ENCODE measurements around the gene TRAF2. TPM values are rescaled to one million over a fixed set of nuclear protein-coding genes. Genes with fewer than 3 reads are reported as not detected.
A peak's percentile ranks its signal among the peaks of the same experiment; 100 is the strongest.

Gene TRAF2
- total and polyA plus RNA-seq, 2 of the 13 experiments (the other 11 are each of a cell fraction or from before 2014, with no cell fraction given) = 12.4 to 13.6 TPM

DNA sequence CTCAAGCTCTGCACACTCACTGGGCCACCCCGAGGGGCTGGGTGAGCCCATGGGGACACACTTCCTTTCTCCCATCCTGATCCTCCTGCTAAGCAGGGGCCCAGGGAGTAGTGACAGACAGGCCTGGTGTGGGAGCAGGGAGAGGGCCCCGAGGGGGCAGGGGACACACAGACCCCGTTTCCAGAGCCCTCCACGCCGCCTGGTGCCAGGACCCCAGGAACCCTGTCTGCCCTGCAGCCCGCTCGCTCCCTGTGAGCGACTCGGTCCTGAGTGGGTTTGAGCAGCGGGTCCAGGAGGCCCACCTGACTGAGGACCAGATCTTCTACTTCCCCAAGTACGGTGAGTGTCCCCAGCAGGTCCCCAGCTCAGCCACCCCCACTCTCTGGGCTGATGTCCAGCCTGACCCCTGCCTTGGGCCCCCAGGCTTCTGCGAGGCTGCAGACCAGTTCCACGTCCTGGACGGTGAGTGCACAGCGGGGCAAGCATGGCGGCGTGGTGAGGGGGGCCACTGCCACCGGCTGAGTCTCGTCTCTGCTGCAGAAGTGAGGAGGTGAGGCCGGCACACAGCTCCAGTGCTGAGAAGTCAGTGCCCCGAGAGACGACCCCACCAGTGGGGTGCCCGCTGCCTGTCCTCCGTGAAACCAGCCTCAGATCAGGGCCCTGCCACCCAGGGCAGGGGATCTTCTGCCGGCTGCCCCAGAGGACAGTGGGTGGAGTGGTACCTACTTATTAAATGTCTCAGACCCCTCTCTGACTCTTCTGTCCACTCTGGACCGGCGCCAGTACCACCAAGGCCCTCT, 60.1 kb downstream of the TRAF2 start (continued):
- TF ChIP-seq CBX1 (IDR thresholded peaks at IDR 0.05; ENCODE audit: low read depth) (no peak), SP5 (CRISPR knock-in tag; IDR thresholded peaks at IDR 0.05; ENCODE audit: borderline replicate concordance, low read depth) (no peak), FOXC1 (CRISPR knock-in tag; IDR thresholded peaks at IDR 0.05; ENCODE audit: borderline replicate concordance) (no peak), TGIF2 (CRISPR knock-in tag; IDR thresholded peaks at IDR 0.05) (no peak), ZFP36L2 (CRISPR knock-in tag; IDR thresholded peaks at IDR 0.05) (no peak), KDM3A (CRISPR knock-in tag; IDR thresholded peaks at IDR 0.05; ENCODE audit: low read depth) (0 out of 2 replicates have a peak, but pooled peaks have one; percentile 15), NCOA2 (CRISPR knock-in tag; IDR thresholded peaks at IDR 0.05) (no peak), ZNF563 (CRISPR knock-in tag; IDR thresholded peaks at IDR 0.05) (no peak), TBX2 (CRISPR knock-in tag; IDR thresholded peaks at IDR 0.05; ENCODE audit: borderline replicate concordance) (no peak), ZNF777 (CRISPR knock-in tag; IDR thresholded peaks at IDR 0.05) (no peak), NFATC3 (CRISPR knock-in tag; IDR thresholded peaks at IDR 0.05) (no peak), ZNF451 (CRISPR knock-in tag; IDR thresholded peaks at IDR 0.05) (no peak), NR2C2 (CRISPR knock-in tag; IDR thresholded peaks at IDR 0.05; ENCODE audit: borderline replicate concordance) (no peak), ZNF296 (CRISPR knock-in tag; conservative IDR thresholded peaks at IDR 0.05) (no peak)
- TF ChIP-seq, protein P1, sequence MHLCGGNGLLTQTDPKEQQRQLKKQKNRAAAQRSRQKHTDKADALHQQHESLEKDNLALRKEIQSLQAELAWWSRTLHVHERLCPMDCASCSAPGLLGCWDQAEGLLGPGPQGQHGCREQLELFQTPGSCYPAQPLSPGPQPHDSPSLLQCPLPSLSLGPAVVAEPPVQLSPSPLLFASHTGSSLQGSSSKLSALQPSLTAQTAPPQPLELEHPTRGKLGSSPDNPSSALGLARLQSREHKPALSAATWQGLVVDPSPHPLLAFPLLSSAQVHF (CRISPR knock-in tag; IDR thresholded peaks at IDR 0.05) = 0 out of 2 replicates have a peak, but pooled peaks have one; percentile 6
- TF ChIP-seq, protein P2, sequence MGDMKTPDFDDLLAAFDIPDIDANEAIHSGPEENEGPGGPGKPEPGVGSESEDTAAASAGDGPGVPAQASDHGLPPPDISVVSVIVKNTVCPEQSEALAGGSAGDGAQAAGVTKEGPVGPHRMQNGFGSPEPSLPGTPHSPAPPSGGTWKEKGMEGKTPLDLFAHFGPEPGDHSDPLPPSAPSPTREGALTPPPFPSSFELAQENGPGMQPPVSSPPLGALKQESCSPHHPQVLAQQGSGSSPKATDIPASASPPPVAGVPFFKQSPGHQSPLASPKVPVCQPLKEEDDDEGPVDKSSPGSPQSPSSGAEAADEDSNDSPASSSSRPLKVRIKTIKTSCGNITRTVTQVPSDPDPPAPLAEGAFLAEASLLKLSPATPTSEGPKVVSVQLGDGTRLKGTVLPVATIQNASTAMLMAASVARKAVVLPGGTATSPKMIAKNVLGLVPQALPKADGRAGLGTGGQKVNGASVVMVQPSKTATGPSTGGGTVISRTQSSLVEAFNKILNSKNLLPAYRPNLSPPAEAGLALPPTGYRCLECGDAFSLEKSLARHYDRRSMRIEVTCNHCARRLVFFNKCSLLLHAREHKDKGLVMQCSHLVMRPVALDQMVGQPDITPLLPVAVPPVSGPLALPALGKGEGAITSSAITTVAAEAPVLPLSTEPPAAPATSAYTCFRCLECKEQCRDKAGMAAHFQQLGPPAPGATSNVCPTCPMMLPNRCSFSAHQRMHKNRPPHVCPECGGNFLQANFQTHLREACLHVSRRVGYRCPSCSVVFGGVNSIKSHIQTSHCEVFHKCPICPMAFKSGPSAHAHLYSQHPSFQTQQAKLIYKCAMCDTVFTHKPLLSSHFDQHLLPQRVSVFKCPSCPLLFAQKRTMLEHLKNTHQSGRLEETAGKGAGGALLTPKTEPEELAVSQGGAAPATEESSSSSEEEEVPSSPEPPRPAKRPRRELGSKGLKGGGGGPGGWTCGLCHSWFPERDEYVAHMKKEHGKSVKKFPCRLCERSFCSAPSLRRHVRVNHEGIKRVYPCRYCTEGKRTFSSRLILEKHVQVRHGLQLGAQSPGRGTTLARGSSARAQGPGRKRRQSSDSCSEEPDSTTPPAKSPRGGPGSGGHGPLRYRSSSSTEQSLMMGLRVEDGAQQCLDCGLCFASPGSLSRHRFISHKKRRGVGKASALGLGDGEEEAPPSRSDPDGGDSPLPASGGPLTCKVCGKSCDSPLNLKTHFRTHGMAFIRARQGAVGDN (CRISPR knock-in tag; IDR thresholded peaks at IDR 0.05) = peak; percentile 48; the same call in 1 of the 2 replicates
- TF ChIP-seq, protein P3, sequence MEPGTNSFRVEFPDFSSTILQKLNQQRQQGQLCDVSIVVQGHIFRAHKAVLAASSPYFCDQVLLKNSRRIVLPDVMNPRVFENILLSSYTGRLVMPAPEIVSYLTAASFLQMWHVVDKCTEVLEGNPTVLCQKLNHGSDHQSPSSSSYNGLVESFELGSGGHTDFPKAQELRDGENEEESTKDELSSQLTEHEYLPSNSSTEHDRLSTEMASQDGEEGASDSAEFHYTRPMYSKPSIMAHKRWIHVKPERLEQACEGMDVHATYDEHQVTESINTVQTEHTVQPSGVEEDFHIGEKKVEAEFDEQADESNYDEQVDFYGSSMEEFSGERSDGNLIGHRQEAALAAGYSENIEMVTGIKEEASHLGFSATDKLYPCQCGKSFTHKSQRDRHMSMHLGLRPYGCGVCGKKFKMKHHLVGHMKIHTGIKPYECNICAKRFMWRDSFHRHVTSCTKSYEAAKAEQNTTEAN (CRISPR knock-in tag; conservative IDR thresholded peaks at IDR 0.05) = no peak
